ENCODE measurements around the gene ITGAD.

GRCh38 chr16:31471241-31471874 is 78.2 kb downstream of the ITGAD start:
- TF ChIP-seq CTCF (IDR thresholded peaks at IDR 0.05; ENCODE audit: extremely low read depth in 1 of 2, insufficient read depth in 1 of 2, low read depth in 1 of 2, low read length in 2 of 2) (no peak), EZH2 (IDR thresholded peaks at IDR 0.05; ENCODE audit: borderline replicate concordance, low read depth, low read length, severe bottlenecking) (no peak), POLR2A (IDR thresholded peaks at IDR 0.05; ENCODE audit: low read depth, low read length) (no peak), MAX (IDR thresholded peaks at IDR 0.05; ENCODE audit: insufficient read depth, insufficient read length) (no peak), POLR2AphosphoS5 (IDR thresholded peaks at IDR 0.05; ENCODE audit: insufficient read depth, low read depth, low read length) (no peak), JUN (IDR thresholded peaks at IDR 0.05; ENCODE audit: borderline replicate concordance, insufficient read depth, insufficient read length, low read depth) (no peak)

Measured in endothelial cell of umbilical vein (primary cell).